ENCODE results near the gene LRMDA.

Gene LRMDA

DNA sequence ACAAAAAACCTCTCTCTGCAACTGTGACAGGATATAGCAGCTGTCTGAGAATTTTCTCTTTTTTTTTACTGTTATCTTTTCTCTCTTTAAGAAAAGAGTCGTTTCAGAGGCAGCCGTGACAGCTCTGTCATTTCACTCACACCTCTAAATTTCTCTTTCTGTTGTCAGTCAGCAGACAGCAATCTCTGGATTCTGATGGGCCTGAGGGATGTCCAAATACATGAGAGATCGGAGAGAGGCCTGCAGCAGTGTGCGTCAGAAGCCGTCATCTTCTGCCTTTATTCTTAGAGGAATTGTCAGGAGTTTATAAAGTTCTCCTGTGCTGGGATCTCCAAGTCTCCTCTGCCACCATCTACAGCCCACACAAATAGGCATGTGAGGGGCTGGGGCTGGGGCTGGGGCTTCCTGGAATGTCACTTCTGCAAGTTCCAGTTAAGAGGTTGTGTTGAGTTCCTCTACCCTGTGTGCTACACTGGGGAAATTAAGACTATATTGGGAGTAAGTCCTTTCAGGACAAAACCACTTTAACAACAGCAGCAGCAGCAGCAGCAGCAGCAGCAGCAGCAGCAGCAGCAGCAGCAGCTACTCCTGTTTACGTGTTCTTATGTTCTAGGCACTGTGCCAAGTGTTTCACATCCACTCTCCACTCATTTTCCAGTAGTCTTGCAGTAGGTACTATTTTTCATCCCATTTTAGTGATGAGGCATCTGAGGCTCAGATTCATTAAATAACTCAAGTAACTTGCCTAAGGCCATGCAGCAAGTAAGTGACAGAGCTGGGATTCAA is 541.3 kb downstream of the LRMDA start:
- no peaks in the 10 kb centered on the region for H4K20me1 ChIP-seq (ENCODE audit: insufficient read depth)
- H3K4me3 ChIP-seq (IDR thresholded peaks at IDR 0.05; ENCODE audit: insufficient read depth, low read depth, low read length) = no peak overlapping the region
- TF ChIP-seq, protein P1, sequence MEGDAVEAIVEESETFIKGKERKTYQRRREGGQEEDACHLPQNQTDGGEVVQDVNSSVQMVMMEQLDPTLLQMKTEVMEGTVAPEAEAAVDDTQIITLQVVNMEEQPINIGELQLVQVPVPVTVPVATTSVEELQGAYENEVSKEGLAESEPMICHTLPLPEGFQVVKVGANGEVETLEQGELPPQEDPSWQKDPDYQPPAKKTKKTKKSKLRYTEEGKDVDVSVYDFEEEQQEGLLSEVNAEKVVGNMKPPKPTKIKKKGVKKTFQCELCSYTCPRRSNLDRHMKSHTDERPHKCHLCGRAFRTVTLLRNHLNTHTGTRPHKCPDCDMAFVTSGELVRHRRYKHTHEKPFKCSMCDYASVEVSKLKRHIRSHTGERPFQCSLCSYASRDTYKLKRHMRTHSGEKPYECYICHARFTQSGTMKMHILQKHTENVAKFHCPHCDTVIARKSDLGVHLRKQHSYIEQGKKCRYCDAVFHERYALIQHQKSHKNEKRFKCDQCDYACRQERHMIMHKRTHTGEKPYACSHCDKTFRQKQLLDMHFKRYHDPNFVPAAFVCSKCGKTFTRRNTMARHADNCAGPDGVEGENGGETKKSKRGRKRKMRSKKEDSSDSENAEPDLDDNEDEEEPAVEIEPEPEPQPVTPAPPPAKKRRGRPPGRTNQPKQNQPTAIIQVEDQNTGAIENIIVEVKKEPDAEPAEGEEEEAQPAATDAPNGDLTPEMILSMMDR (conservative IDR thresholded peaks at IDR 0.05; ENCODE audit: low read depth, low read length) = no peak
- H3K36me3 ChIP-seq (ENCODE audit: insufficient read depth) = no peaks in the 10 kb centered on the region
- H3K4me2 ChIP-seq = no peak overlapping the region
- no peak overlapping the region for H3K9ac ChIP-seq
- no peak overlapping the region for H3K27ac ChIP-seq
- H3K4me1 ChIP-seq (ENCODE audit: low read depth, poor library complexity, severe bottlenecking) = no peaks in the 10 kb centered on the region
- no peaks in the 10 kb centered on the region for H3K27me3 ChIP-seq (ENCODE audit: insufficient read depth, low read depth)
- H2AFZ ChIP-seq (ENCODE audit: low read depth) = no peak overlapping the region
- H3K79me2 ChIP-seq (ENCODE audit: insufficient read depth, low read depth) = no peaks in the 10 kb centered on the region

GRCh38 chr10:75974080-75974479 is 542.7 kb downstream of the LRMDA start:
- Histone ChIP-seq H3K27ac (no peak overlapping the region), H4K20me1 (ENCODE audit: insufficient read depth) (no peaks in the 10 kb centered on the region), H3K4me1 (ENCODE audit: low read depth, poor library complexity, severe bottlenecking) (no peaks in the 10 kb centered on the region), H3K4me3 (IDR thresholded peaks at IDR 0.05; ENCODE audit: insufficient read depth, low read depth, low read length) (no peak overlapping the region), H2AFZ (ENCODE audit: low read depth) (no peak overlapping the region), H3K4me2 (no peak overlapping the region), H3K36me3 (ENCODE audit: insufficient read depth) (no peaks in the 10 kb centered on the region), H3K27me3 (ENCODE audit: insufficient read depth, low read depth) (no peaks in the 10 kb centered on the region), H3K79me2 (ENCODE audit: insufficient read depth, low read depth) (no peaks in the 10 kb centered on the region), H3K9ac (no peak overlapping the region)
- TF ChIP-seq, protein P1 (conservative IDR thresholded peaks at IDR 0.05; ENCODE audit: low read depth, low read length) = no peak

DNA sequence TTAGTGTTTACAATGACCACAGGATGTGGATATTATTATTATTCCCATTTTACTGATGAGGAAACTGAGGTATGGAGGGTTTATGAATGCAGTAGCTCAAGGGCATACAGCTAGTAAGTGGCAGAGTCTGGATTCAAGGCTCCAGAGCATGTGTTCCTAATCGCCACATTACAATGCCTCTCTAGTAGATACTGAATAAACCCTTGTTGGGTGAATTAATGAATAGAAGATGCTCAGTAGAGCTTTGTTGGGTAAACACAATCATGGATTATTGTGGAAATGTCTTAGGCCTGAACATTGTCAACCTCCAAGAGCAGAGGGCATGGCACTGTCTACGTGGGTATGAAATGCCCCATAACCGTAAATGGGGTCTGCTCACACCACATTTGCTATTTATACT is 545.3 kb downstream of the LRMDA start:
- no peak overlapping the region for H3K4me3 ChIP-seq (IDR thresholded peaks at IDR 0.05; ENCODE audit: insufficient read depth, low read depth, low read length)
- H2AFZ ChIP-seq (ENCODE audit: low read depth) = no peak overlapping the region
- no peaks in the 10 kb centered on the region for H3K27me3 ChIP-seq (ENCODE audit: insufficient read depth, low read depth)
- H3K9ac ChIP-seq = no peak overlapping the region
- no peaks in the 10 kb centered on the region for H3K36me3 ChIP-seq (ENCODE audit: insufficient read depth)
- no peak overlapping the region for H3K27ac ChIP-seq
- H3K79me2 ChIP-seq (ENCODE audit: insufficient read depth, low read depth) = no peaks in the 10 kb centered on the region
- H3K4me1 ChIP-seq (ENCODE audit: low read depth, poor library complexity, severe bottlenecking) = no peaks in the 10 kb centered on the region
- TF ChIP-seq, protein P1 (conservative IDR thresholded peaks at IDR 0.05; ENCODE audit: low read depth, low read length) = no peak
- H3K4me2 ChIP-seq = no peak overlapping the region
- H4K20me1 ChIP-seq (ENCODE audit: insufficient read depth) = no peaks in the 10 kb centered on the region

- H3K36me3 ChIP-seq (ENCODE audit: insufficient read depth) = no peaks in the 10 kb centered on the region
- TF ChIP-seq, protein P1 (conservative IDR thresholded peaks at IDR 0.05; ENCODE audit: low read depth, low read length) = no peak
- no peak overlapping the region for H3K4me3 ChIP-seq (IDR thresholded peaks at IDR 0.05; ENCODE audit: insufficient read depth, low read depth, low read length)
- H3K79me2 ChIP-seq (ENCODE audit: insufficient read depth, low read depth) = no peaks in the 10 kb centered on the region
- H2AFZ ChIP-seq (ENCODE audit: low read depth) = no peak overlapping the region
- H3K27me3 ChIP-seq (ENCODE audit: insufficient read depth, low read depth) = no peaks in the 10 kb centered on the region
- no peaks in the 10 kb centered on the region for H4K20me1 ChIP-seq (ENCODE audit: insufficient read depth)
- no peak overlapping the region for H3K4me2 ChIP-seq
- H3K9ac ChIP-seq = no peak overlapping the region
- H3K4me1 ChIP-seq (ENCODE audit: low read depth, poor library complexity, severe bottlenecking) = no peaks in the 10 kb centered on the region
- no peak overlapping the region for H3K27ac ChIP-seq
These were observed 545.7 kb downstream of the LRMDA start for GRCh38 chr10:75977139-75977538.
